Osteocyte (in vitro differentiated cells): ENCODE data around the gene SOCS6. TPM values are rescaled to one million over a fixed set of nuclear protein-coding genes. Genes with fewer than 3 reads are reported as not detected.

Experiments used
- DNase-seq: peaks from one replicate; pipeline ENCODE4 v3.0.0; 2021; ENCODE audit warnings: mixed read lengths; ENCODE audit not compliant: unreplicated experiment; ENCODE audit errors: extremely low spot score
- H3K27ac Mint-ChIP-seq: one replicate; pipeline ENCODE4 v1.8.0; 2021; ENCODE audit warnings: mild to moderate bottlenecking, mixed read lengths; ENCODE audit not compliant: unreplicated experiment
- H3K27me3 Mint-ChIP-seq: one replicate; pipeline ENCODE4 v1.8.0; 2021; ENCODE audit warnings: mixed read lengths; ENCODE audit not compliant: unreplicated experiment
- H3K36me3 Mint-ChIP-seq: one replicate; pipeline ENCODE4 v1.8.0; 2021; ENCODE audit warnings: mixed read lengths; ENCODE audit not compliant: unreplicated experiment
- H3K4me1 Mint-ChIP-seq: one replicate; pipeline ENCODE4 v1.8.0; 2021; ENCODE audit warnings: mixed read lengths; ENCODE audit not compliant: unreplicated experiment
- H3K4me3 Mint-ChIP-seq: one replicate; pipeline ENCODE4 v1.8.0; 2021; ENCODE audit warnings: mild to moderate bottlenecking, moderate library complexity, mixed read lengths; ENCODE audit not compliant: unreplicated experiment
- H3K9me3 Mint-ChIP-seq: one replicate; pipeline ENCODE4 v1.8.0; 2021; ENCODE audit warnings: mixed read lengths; ENCODE audit not compliant: unreplicated experiment
- total RNA-seq: library from RNA; stranded (reverse); gene quantifications from 2 replicates; pipeline ENCODE4 v1.2.1, GENCODE V29; 2021
- TF ChIP-seq, protein P1 (sequence below): fragments of 200-600 bp; sonication (generic); IDR thresholded peaks from 2 replicates; pipeline ENCODE4 v1.5.0; 2021; ENCODE audit warnings: antibody characterized with exemption, mild to moderate bottlenecking, moderate library complexity

The SOCS6 gene
- total RNA-seq, 1 donor from 2014 or later, result 19.4 TPM

DNA sequence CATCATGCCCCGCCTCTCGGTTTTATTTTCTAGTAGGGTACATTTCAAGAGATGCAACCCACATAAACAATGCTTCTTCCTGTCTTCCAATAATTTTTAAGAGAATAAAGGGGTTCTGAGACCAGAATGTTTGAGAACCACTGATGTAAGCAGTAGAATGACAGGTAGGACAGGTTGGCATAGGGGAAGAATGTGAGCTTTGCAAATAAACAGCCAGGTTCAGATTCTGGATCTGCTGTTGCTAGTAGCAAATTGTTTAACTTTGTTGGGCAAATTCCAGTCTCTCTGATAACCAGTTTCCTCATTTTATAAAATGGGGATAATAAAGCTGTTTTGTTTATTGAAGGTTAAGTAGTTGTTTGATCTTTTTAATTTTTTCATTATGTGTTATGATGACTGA is 32.8 kb downstream of the SOCS6 start:
- Mint-ChIP-seq H3K27me3 (no peaks in the 10 kb centered on the region), H3K4me1 (peaks cover 5% of the 10 kb centered on the region), H3K36me3 (peaks cover 12% of the 10 kb centered on the region), H3K4me3 (no peak overlapping the region), H3K27ac (no peak overlapping the region), H3K9me3 (peaks cover 4% of the 10 kb centered on the region)
- TF ChIP-seq, protein P1, sequence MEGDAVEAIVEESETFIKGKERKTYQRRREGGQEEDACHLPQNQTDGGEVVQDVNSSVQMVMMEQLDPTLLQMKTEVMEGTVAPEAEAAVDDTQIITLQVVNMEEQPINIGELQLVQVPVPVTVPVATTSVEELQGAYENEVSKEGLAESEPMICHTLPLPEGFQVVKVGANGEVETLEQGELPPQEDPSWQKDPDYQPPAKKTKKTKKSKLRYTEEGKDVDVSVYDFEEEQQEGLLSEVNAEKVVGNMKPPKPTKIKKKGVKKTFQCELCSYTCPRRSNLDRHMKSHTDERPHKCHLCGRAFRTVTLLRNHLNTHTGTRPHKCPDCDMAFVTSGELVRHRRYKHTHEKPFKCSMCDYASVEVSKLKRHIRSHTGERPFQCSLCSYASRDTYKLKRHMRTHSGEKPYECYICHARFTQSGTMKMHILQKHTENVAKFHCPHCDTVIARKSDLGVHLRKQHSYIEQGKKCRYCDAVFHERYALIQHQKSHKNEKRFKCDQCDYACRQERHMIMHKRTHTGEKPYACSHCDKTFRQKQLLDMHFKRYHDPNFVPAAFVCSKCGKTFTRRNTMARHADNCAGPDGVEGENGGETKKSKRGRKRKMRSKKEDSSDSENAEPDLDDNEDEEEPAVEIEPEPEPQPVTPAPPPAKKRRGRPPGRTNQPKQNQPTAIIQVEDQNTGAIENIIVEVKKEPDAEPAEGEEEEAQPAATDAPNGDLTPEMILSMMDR, result no peak
- DNase-seq, result no peak

- H3K27ac Mint-ChIP-seq, result no peak overlapping the region
- H3K27me3 Mint-ChIP-seq, result no peaks in the 10 kb centered on the region
- peaks cover 4% of the 10 kb centered on the region for H3K9me3 Mint-ChIP-seq
- H3K4me3 Mint-ChIP-seq, result no peak overlapping the region
- H3K4me1 Mint-ChIP-seq, result peaks cover 5% of the 10 kb centered on the region
- TF ChIP-seq, protein P1, result no peak
- DNase-seq, result no peak
- H3K36me3 Mint-ChIP-seq, result peaks cover 12% of the 10 kb centered on the region
These were observed 33.5 kb downstream of the SOCS6 start for GRCh38 chr18:70322385-70322784.

GRCh38 chr18:70322928-70323327 is 34.1 kb downstream of the SOCS6 start:
- Mint-ChIP-seq H3K9me3 (peaks cover 4% of the 10 kb centered on the region), H3K36me3 (peaks cover 12% of the 10 kb centered on the region), H3K27me3 (no peaks in the 10 kb centered on the region), H3K4me3 (no peak overlapping the region), H3K27ac (no peak overlapping the region), H3K4me1 (peaks cover 5% of the 10 kb centered on the region)
- no peak for DNase-seq
- TF ChIP-seq, protein P1, result no peak

DNA sequence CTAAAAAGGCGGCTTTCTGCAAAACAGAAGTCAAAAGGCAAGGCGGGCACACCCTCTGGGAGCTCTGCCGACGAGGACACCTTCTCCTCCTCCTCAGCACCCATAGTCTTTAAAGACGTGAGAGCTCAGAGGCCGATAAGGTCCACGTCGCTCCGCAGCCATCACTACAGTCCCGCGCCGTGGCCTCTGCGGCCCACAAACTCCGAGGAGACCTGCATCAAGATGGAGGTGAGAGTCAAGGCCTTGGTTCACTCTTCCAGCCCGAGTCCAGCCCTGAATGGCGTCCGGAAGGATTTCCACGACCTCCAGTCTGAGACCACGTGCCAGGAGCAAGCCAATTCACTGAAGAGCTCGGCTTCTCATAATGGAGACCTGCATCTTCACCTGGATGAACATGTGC is 36.1 kb downstream of the SOCS6 start:
- Mint-ChIP-seq H3K9me3 (peaks cover 4% of the 10 kb centered on the region), H3K4me3 (no peak overlapping the region), H3K4me1 (peaks cover 14% of the 10 kb centered on the region), H3K27ac (no peak overlapping the region), H3K36me3 (peaks cover 12% of the 10 kb centered on the region), H3K27me3 (no peaks in the 10 kb centered on the region)
- DNase-seq, result no peak
- TF ChIP-seq, protein P1, result no peak

DNA sequence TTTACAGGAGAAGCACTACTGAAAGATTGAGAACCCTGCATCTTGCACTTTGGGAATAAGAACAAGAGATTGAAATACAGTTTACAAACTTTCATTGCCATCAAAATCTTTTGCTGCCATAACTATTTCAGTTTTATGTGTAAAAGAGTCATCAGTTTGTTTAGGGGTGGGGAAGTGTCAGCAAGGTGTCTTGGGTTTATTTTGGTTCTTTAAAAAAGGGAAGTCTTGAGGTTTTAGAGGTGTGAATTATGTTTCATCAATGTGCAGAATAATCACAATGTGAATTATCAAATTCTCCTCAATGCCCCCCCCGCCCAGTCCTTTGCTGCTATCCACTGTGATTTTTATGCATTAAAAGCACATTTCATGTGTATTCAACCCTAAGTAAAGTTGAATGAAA is 37.4 kb downstream of the SOCS6 start:
- Mint-ChIP-seq H3K36me3 (peaks cover 12% of the 10 kb centered on the region), H3K27ac (no peak overlapping the region)

More for the DNA sequence above, 37.4 kb downstream of the SOCS6 start:
- TF ChIP-seq, protein P1, result no peak
- DNase-seq, result no peak
- Mint-ChIP-seq H3K4me3 (no peak overlapping the region), H3K4me1 (peaks cover 14% of the 10 kb centered on the region), H3K9me3 (peaks cover 4% of the 10 kb centered on the region), H3K27me3 (no peaks in the 10 kb centered on the region)
